GM12878 (cell line): ENCODE measurements around the gene SEMA5B. TPM values are rescaled to one million over a fixed set of nuclear protein-coding genes. Genes with fewer than 3 reads are reported as not detected.

Experiments
- CTCF ChIP-seq, 3 experiments: IDR thresholded peaks in 2 of 3; conservative IDR thresholded peaks in 1 of 3; 2 replicates each; pipeline ENCODE4 v1.5.1; 2011; ENCODE audit warnings: low read depth in 3 of 3, low read length in 3 of 3, mild to moderate bottlenecking in 3 of 3, control low read depth in 2 of 3, moderate library complexity in 2 of 3, inconsistent platforms in 1 of 3, mixed read lengths in 1 of 3; ENCODE audit not compliant: control insufficient read depth in 2 of 3, insufficient read depth in 1 of 3; ENCODE audit errors: extremely low read depth in 1 of 3
- HDAC2 ChIP-seq: fragments of 200-600 bp; sonication (generic); IDR thresholded peaks from 2 replicates; pipeline ENCODE4 v1.6.1; 2017
- PKNOX1 ChIP-seq: fragments of 450-650 bp; IDR thresholded peaks from 2 replicates; pipeline ENCODE4 v1.6.1; 2016; ENCODE audit warnings: mild to moderate bottlenecking
- ZNF592 ChIP-seq: fragments of 450-650 bp; IDR thresholded peaks from 2 replicates; pipeline ENCODE4 v1.6.1; 2017; ENCODE audit warnings: mild to moderate bottlenecking, moderate library complexity
- polyA plus RNA-seq, 11 experiments: library from polyadenylated mRNA; depleted of rRNA in 4 of 11; unstranded in 6 of 11; stranded (reverse) in 5 of 11; fragments of >200 nt; fragmentation: Nextera tagmentation in 4 of 11; fragmentation: Illumina TruSeq in 1 of 11; extraction: Ambion mirVana in 4 of 11; extraction: Trizol in 1 of 11; gene quantifications; 1 replicate in 1 of 11; 2 replicates in 10 of 11; pipeline versions ENCODE4 v1.2.1 to v1.2.3, GENCODE V29; 2011 to 2016; ENCODE audit warnings: inconsistent platforms in 2 of 11, missing spikeins in 2 of 11, low read depth in 1 of 11
- total RNA-seq, 4 experiments: library from RNA; depleted of rRNA in 3 of 4; stranded (reverse); fragments of >200 nt in 3 of 4; fragmentation: Illumina TruSeq in 1 of 4; extraction: Trizol in 1 of 4; gene quantifications; 2 replicates each; pipeline versions ENCODE4 v1.2.1 to v1.2.3, GENCODE V29; 2013 to 2021

SEMA5B gene
- total and polyA plus RNA-seq, 10 of the 15 experiments (the other 5 are each of a cell fraction or from before 2014, with no cell fraction given) = 0.05 TPM; not detected in 9

- TF ChIP-seq CTCF (IDR thresholded peaks at IDR 0.05 in 2 of 3, conservative IDR thresholded peaks at IDR 0.05 in 1 of 3; ENCODE audit: control insufficient read depth in 2 of 3, extremely low read depth in 1 of 3, insufficient read depth in 1 of 3, low read depth in 3 of 3, low read length in 3 of 3) (no peak), PKNOX1 (no peak), ZNF592 (no peak), HDAC2 (no peak)
- TF ChIP-seq, all 136 proteins: peak for 0
Measured at GRCh38 chr3:122923611-122924010, 104.0 kb downstream of the SEMA5B start (continued).
